ENCODE results near the gene TMPRSS3. TPM values are rescaled to one million over a fixed set of nuclear protein-coding genes. Genes with fewer than 3 reads are reported as not detected.

Gene TMPRSS3
- total and polyA plus RNA-seq, 2 donors (not counting 1 experiment from before 2014, with no cell fraction given), result 0.10 to 0.12 TPM

Small RNAs within 50 kb of the gene (small RNA-seq; reads per million reads assigned to genes)
- not detected for gene RNU6-1149P (ENCODE audit: insufficient read length, low read depth, low replicate concordance)

Other genes with a start within 250 kb of the TMPRSS3 start
- gene ABCG1, start 176.9 kb downstream of the TMPRSS3 start, total RNA-seq, result 27.5 and 31.9 TPM in 2 replicates
- gene ABCG1, start 176.9 kb downstream of the TMPRSS3 start, polyA plus RNA-seq, result 8.7 and 14.4 TPM in 2 replicates
- gene TFF3, start 80.6 kb downstream of the TMPRSS3 start, total RNA-seq, result not detected in 2 replicates
- not detected in 2 replicates for gene TFF3, start 80.6 kb downstream of the TMPRSS3 start, polyA plus RNA-seq
- not detected in 2 replicates for gene TFF2, start 45.1 kb downstream of the TMPRSS3 start, total RNA-seq
- gene TFF2, start 45.1 kb downstream of the TMPRSS3 start, polyA plus RNA-seq, result not detected in 2 replicates
- not detected in 2 replicates for gene TFF1, start 29.5 kb downstream of the TMPRSS3 start, total RNA-seq
- gene TFF1, start 29.5 kb downstream of the TMPRSS3 start, polyA plus RNA-seq, result not detected in 2 replicates
- 0.12 and 0.15 TPM in 2 replicates for gene UBASH3A, start 7.8 kb upstream of the TMPRSS3 start, total RNA-seq
- 0.33 and 1.0 TPM in 2 replicates for gene UBASH3A, start 7.8 kb upstream of the TMPRSS3 start, polyA plus RNA-seq
- gene RSPH1, start 100.2 kb upstream of the TMPRSS3 start, total RNA-seq, result 0.64 and 1.0 TPM in 2 replicates
- gene RSPH1, start 100.2 kb upstream of the TMPRSS3 start, polyA plus RNA-seq, result 0.10 and 0.26 TPM in 2 replicates
- gene SLC37A1, start 117.8 kb upstream of the TMPRSS3 start, total RNA-seq, result 58.8 and 60.2 TPM in 2 replicates
- 38.1 and 46.4 TPM in 2 replicates for gene SLC37A1, start 117.8 kb upstream of the TMPRSS3 start, polyA plus RNA-seq

All from B cell (primary cell).